ENCODE measurements around the gene GGACT.

DNA sequence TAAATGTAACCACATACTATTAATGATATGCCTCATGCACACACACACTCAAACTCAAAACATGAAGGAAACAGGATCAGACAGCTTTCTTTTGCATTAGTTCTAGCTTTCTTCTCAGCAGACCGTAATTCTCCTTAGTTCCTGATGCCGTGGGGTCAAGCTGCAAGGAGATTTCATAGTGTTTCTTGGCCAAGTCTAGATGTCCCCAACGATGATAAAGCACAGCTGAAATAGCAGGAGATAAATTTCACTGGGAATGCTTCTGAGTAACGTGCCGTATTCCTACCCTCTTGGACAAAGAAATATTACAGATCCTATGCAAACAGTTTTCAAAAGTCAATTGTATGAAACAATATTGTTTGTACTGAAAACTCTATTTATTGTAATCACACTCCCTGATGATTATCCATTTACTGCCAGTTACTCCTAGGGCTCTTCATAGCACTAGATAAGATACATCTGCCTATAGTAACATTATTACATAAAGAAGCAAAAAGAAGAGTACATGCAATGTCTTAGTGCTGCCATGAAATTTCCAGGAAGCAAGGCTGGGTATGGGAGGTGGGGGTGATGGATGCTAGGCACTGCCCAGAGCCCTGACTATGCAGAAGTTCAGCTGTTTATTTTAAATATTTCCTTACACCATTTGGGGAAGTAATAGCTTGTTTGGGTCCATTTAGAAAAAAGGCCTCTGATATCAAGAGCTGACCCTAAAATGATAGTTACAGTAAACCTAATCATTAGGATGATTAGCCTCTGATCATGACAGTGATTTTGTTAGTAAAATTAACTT is 16.5 kb upstream of the GGACT start:
- no peak for TF ChIP-seq POLR2AphosphoS5 (IDR thresholded peaks at IDR 0.05; ENCODE audit: low read depth, low read length)
- no peak for TF ChIP-seq TCF7L2 (IDR thresholded peaks at IDR 0.05; ENCODE audit: low read depth, low read length)
- TF ChIP-seq, protein P1, sequence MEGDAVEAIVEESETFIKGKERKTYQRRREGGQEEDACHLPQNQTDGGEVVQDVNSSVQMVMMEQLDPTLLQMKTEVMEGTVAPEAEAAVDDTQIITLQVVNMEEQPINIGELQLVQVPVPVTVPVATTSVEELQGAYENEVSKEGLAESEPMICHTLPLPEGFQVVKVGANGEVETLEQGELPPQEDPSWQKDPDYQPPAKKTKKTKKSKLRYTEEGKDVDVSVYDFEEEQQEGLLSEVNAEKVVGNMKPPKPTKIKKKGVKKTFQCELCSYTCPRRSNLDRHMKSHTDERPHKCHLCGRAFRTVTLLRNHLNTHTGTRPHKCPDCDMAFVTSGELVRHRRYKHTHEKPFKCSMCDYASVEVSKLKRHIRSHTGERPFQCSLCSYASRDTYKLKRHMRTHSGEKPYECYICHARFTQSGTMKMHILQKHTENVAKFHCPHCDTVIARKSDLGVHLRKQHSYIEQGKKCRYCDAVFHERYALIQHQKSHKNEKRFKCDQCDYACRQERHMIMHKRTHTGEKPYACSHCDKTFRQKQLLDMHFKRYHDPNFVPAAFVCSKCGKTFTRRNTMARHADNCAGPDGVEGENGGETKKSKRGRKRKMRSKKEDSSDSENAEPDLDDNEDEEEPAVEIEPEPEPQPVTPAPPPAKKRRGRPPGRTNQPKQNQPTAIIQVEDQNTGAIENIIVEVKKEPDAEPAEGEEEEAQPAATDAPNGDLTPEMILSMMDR (IDR thresholded peaks at IDR 0.05) = no peak
- TF ChIP-seq, protein P2, sequence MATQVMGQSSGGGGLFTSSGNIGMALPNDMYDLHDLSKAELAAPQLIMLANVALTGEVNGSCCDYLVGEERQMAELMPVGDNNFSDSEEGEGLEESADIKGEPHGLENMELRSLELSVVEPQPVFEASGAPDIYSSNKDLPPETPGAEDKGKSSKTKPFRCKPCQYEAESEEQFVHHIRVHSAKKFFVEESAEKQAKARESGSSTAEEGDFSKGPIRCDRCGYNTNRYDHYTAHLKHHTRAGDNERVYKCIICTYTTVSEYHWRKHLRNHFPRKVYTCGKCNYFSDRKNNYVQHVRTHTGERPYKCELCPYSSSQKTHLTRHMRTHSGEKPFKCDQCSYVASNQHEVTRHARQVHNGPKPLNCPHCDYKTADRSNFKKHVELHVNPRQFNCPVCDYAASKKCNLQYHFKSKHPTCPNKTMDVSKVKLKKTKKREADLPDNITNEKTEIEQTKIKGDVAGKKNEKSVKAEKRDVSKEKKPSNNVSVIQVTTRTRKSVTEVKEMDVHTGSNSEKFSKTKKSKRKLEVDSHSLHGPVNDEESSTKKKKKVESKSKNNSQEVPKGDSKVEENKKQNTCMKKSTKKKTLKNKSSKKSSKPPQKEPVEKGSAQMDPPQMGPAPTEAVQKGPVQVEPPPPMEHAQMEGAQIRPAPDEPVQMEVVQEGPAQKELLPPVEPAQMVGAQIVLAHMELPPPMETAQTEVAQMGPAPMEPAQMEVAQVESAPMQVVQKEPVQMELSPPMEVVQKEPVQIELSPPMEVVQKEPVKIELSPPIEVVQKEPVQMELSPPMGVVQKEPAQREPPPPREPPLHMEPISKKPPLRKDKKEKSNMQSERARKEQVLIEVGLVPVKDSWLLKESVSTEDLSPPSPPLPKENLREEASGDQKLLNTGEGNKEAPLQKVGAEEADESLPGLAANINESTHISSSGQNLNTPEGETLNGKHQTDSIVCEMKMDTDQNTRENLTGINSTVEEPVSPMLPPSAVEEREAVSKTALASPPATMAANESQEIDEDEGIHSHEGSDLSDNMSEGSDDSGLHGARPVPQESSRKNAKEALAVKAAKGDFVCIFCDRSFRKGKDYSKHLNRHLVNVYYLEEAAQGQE (IDR thresholded peaks at IDR 0.05; ENCODE audit: insufficient read depth in 1 of 2, low read depth in 2 of 2, low read length in 1 of 2) = no peak

Measured in Panc1 (cell line).